GM12873 (cell line): ENCODE results near the gene TLK1.

Experiments used
- TF ChIP-seq, protein P1 (sequence below): IDR thresholded peaks from 2 replicates; pipeline ENCODE4 v1.5.1; 2012; ENCODE audit warnings: low read depth, mild to moderate bottlenecking, moderate library complexity, low read length, control low read depth; ENCODE audit not compliant: insufficient read depth; ENCODE audit errors: missing control alignments

The TLK1 gene

DNA sequence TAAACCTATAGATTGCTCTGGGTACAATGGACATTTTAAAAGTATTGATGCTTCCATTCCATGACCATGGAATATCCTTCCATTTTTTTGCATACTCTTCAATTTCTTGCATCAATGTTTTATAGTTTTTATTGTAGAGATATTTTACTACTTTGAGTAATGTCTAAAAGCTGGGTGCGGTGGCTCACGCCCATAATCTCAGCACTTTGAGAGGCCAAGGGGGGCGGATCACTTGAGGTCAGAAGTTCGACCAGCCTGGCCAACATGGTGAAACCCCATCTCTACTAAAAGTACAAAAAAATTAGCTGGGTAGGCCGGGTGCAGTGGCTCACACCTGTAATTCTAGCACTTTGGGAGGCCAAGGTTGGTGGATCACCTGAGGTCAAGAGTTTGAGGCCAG is 88.5 kb downstream of the TLK1 start:
- TF ChIP-seq, protein P1, sequence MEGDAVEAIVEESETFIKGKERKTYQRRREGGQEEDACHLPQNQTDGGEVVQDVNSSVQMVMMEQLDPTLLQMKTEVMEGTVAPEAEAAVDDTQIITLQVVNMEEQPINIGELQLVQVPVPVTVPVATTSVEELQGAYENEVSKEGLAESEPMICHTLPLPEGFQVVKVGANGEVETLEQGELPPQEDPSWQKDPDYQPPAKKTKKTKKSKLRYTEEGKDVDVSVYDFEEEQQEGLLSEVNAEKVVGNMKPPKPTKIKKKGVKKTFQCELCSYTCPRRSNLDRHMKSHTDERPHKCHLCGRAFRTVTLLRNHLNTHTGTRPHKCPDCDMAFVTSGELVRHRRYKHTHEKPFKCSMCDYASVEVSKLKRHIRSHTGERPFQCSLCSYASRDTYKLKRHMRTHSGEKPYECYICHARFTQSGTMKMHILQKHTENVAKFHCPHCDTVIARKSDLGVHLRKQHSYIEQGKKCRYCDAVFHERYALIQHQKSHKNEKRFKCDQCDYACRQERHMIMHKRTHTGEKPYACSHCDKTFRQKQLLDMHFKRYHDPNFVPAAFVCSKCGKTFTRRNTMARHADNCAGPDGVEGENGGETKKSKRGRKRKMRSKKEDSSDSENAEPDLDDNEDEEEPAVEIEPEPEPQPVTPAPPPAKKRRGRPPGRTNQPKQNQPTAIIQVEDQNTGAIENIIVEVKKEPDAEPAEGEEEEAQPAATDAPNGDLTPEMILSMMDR, result no peak

DNA sequence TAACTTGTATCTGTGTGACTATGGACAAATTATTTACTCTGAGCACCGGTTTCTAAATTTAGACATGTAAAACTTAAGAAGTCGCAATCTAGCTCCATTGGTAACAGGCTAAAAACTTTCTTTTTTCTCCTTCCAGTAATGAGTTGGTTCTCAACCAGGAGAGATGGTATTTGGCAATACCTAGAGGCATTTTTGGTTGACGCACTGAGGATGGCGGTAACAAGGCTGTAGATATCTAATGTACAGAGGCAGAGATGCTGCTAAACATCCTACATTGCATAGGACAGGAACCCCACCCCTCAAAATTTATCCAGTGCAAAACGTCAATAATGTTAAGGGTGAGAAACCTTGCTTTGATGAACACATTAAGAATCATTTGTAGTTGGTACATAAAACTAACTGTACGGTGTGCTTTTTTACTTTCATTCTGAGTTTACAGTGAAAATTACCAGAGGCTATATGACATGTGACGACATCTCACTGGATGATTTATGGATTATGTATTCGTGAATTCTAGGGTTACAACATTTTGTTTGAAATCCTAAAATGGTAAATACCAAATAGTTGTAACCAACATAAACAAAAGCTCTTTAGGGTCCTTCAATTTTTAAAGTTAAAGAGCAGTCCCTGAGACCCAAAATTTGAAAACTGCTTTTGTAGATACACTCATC is 91.3 kb downstream of the TLK1 start:
- TF ChIP-seq, protein P1, result no peak

DNA sequence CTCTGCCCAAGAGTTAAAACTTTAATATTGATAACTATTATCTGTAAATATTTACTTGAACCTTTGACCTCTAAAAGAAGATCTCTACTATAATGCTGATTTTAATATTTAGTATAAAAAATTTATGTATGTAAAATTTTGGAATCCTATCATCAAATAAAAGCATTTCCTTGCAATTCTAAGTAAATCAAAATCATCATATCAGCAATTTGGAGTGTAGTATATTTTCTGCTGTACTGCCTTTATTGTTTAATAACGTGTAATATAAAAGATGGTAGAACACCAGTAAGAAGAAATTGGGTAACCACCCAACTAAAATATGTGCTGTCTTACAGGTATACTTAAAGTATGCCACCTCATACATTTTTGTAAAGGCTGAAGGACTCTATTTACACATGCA is 94.6 kb downstream of the TLK1 start:
- TF ChIP-seq, protein P1, result no peak

DNA sequence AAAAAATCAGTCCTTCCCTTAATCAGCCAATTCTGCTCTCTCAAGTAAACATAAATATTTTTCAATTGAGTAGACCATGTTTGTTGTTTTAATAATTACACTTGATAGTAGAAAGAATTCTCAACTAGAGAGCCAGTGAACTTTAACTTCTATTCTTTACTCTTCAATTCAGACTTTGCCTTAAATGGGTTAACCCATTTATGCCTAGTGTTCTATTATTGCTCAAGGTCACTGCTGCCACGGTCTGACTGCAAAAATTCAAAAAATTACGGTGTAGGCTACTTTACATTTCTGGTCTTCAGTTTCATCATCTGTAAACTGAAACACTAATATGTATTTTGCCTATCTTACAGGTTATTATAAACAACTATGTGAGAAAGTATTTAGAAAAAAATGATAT is 103.1 kb downstream of the TLK1 start:
- TF ChIP-seq, protein P1, result no peak

DNA sequence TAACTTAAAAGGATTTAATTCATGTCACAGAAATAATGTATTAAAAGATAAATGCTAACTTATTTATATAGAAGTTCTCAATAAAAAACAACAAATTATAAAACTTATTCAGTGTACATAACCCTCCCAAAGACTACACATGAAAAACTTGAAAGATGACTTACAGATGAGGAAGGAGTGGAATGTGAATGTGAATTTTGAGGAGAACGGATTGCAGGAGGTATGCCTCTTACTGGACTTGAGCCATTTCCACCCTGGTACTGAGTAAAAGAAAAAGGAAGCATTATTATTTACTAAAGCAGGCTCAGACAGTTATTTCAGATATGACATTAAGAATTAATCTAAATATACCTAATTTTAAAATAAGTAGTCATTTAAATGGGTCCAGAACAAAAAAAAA is 104.4 kb downstream of the TLK1 start:
- TF ChIP-seq, protein P1, result no peak

DNA sequence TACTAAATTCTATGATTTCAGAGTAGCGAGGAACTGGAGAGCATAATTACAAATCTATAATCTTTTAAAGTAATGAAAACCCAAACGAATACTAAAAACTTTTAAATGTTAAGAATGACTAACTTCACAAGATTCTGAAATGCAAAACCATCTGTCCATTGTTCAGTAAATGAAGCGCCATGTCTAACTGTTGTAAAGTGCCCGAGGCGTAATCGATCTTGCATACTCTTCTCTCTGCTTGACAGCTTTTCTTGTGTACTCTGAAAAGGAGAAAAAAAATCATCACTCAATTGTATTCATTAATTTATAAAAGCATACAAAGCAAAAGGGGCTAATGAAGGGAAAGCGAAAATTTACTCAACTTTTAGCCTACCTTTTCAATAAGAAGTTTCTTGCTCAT is 111.0 kb downstream of the TLK1 start:
- TF ChIP-seq, protein P1, result no peak

DNA sequence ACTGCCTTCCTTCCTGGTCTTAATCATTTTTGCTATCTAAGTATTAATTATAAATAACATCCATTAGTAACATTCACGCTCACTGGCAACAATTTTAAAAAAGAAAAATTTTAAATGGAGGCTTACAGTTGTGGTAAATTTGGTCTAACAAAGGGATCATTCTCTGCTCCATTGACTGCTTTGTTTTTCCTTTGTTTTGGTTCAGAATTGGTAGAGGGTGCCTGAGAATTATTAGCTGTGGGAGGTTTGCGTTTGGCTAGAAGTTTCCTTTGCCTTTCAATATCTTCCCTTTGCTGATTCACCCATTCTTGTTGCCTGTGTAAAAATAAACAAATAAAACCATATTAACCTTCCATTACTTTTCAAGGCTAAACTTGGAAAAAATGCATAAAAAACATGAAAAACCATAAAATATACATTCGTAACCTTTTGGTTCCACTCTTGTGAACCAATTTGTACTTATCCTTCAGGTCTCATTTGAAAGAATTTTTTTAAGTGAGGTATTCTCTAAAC is 114.6 kb downstream of the TLK1 start:
- TF ChIP-seq, protein P1, result no peak

DNA sequence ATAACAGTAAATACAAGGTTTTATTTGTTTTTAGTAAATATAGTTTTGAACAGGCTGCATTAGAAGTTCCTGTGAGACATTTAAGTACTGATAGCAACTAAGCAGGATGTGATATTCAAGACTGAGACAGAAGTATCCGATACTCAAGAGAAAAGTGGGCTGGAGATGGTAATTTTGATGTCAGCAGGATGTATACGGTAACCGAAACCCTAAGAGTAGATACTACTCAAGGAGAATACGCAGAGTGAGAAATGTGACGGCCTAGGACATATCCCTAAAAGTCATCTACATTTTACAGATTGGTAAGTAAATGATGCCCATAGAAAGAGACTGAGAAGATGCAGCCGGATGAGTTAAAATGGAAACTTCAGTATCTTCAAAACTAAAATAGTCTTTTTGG is 116.3 kb downstream of the TLK1 start:
- TF ChIP-seq, protein P1, result no peak
